ENCODE data around the gene GFOD2.

GFOD2 gene

DNA sequence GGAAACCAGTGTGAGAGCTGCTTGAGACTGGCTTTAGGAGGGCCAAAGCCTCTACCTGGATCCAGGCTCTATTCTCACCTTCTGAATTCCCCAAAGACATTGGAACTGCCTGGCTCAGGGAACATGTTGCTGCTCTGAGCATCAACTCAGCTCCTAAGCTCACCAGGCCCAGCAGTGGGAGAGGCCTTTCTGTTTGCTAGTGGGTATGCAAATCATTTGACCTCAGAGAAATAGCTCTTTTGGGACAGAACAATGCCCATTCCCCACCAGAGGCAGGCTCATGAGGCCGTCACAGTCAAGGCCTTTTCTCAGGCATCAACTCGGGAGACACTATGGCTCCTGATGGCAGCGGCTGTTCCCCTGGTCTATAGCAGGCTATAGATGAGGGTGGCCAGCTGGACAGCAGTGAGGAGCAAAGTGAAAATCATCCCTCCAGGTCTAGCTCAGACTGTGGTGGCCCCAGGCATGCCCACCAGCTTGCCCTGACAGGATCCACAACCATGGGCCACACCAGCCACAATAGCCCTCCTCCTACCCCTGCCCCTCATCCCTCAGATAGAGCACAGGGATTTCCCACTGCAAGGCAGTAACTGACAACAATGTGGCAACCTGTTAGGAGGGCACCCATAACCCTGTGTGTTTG, 30.4 kb upstream of the GFOD2 start:
- no peak overlapping the region for H3K27ac Mint-ChIP-seq

DNA sequence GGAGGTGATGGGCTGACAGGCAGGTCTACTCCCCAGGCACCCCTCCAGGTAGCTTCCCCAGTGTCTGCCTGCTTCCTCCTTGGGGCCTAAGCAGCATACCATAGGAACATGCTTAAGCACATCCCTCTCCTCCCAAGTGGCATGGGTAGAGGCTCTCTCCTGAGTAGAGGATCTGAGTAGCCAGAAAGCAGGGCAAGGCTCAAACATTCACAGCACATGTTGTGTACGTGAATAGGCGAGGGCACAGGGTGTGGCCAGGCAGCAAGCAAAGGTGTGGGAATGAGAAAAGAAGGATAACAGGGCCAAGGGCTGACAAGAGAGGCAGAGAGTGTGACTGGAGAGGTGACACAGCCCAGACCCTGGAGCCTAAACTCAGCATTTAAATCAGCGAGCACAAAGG, 29.7 kb upstream of the GFOD2 start:
- Mint-ChIP-seq H3K27me3 (no peaks in the 10 kb centered on the region), H3K36me3 (peaks cover 10% of the 10 kb centered on the region), H3K27ac (peak overlapping the region; percentile 49), H3K4me3 (no peak overlapping the region), H3K9me3 (no peaks in the 10 kb centered on the region), H3K4me1 (peaks cover 20% of the 10 kb centered on the region)
- ATAC-seq (ENCODE audit: low read depth) = no peak
- DNase-seq (ENCODE audit: low spot score in 2 of 2) = no peak

More for the DNA sequence above, 30.4 kb upstream of the GFOD2 start:
- no peaks in the 10 kb centered on the region for H3K27me3 Mint-ChIP-seq
- no peak overlapping the region for H3K4me3 Mint-ChIP-seq
- H3K9me3 Mint-ChIP-seq = no peaks in the 10 kb centered on the region
- ATAC-seq (ENCODE audit: low read depth) (no peak), DNase-seq (ENCODE audit: low spot score in 2 of 2) (no peak)
- peaks cover 9% of the 10 kb centered on the region for H3K36me3 Mint-ChIP-seq
- H3K4me1 Mint-ChIP-seq = peaks cover 20% of the 10 kb centered on the region

DNA sequence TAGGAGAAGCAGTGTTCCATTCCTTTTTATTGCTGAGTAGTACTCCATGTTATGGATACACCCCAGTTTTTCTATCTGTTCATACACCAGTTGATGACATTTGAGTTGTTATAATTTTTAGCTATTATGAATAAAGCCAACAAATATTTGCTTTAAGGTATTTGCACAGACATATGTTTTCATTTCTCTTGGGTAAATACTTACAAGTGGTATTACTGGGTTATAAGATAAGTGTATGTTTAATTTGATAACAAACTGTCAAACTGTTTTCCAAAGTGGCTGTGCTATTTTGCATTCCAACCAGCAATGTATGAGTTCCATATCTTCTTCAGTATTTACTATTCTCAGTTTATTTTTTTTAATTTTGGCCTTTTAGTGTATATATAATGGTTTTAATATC, 27.7 kb upstream of the GFOD2 start:
- Mint-ChIP-seq H3K4me3 (no peak overlapping the region), H3K4me1 (peaks cover 20% of the 10 kb centered on the region), H3K27ac (no peak overlapping the region), H3K9me3 (no peaks in the 10 kb centered on the region), H3K27me3 (no peaks in the 10 kb centered on the region), H3K36me3 (peaks cover 13% of the 10 kb centered on the region)
- DNase-seq (ENCODE audit: low spot score in 2 of 2) = no peak
- ATAC-seq (ENCODE audit: low read depth) = no peak

- no peak for ATAC-seq (ENCODE audit: low read depth)
- no peak overlapping the region for H3K4me3 Mint-ChIP-seq
- DNase-seq (ENCODE audit: low spot score in 2 of 2) = no peak
- no peaks in the 10 kb centered on the region for H3K27me3 Mint-ChIP-seq
- H3K27ac Mint-ChIP-seq = no peak overlapping the region
- peaks cover 23% of the 10 kb centered on the region for H3K36me3 Mint-ChIP-seq
- no peaks in the 10 kb centered on the region for H3K9me3 Mint-ChIP-seq
- peaks cover 3% of the 10 kb centered on the region for H3K4me1 Mint-ChIP-seq
Measured at GRCh38 chr16:67741118-67741517, 22.0 kb upstream of the GFOD2 start.

GRCh38 chr16:67740391-67740790, 21.3 kb upstream of the GFOD2 start:
- DNase-seq (ENCODE audit: low spot score in 2 of 2) (no peak), ATAC-seq (ENCODE audit: low read depth) (no peak)
- no peaks in the 10 kb centered on the region for H3K27me3 Mint-ChIP-seq
- H3K4me3 Mint-ChIP-seq = no peak overlapping the region
- no peaks in the 10 kb centered on the region for H3K9me3 Mint-ChIP-seq
- H3K4me1 Mint-ChIP-seq = peaks cover 3% of the 10 kb centered on the region
- peaks cover 21% of the 10 kb centered on the region for H3K36me3 Mint-ChIP-seq
- H3K27ac Mint-ChIP-seq = no peak overlapping the region

DNA sequence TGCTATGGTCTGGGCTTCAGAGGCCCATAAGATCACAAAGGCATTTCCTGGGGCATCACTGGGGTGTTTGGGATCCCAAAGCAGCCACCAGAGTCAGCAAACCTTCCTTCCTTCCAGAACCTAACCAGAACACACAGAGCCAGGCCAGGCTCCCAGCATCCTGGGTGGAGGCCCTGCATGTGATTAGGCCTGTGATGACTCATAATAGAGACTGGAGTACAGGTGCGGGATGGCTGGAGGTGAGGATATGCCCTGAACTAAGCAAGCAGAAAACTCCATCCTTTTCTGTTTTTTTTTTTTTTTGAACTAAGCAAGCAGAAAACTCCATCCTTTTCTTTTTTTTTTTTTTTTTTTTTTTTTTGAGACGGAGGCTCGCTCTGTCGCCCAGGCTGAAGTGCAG, 17.7 kb upstream of the GFOD2 start:
- Mint-ChIP-seq H3K27me3 (no peaks in the 10 kb centered on the region), H3K27ac (no peak overlapping the region), H3K36me3 (peaks cover 13% of the 10 kb centered on the region), H3K9me3 (no peaks in the 10 kb centered on the region), H3K4me1 (peaks cover 3% of the 10 kb centered on the region), H3K4me3 (no peak overlapping the region)
- ATAC-seq (ENCODE audit: low read depth) (no peak), DNase-seq (ENCODE audit: low spot score in 2 of 2) (no peak)

- Mint-ChIP-seq H3K27me3 (no peaks in the 10 kb centered on the region), H3K4me1 (no peaks in the 10 kb centered on the region), H3K4me3 (no peak overlapping the region), H3K9me3 (no peaks in the 10 kb centered on the region), H3K36me3 (peaks cover 17% of the 10 kb centered on the region), H3K27ac (no peak overlapping the region)
- DNase-seq (ENCODE audit: low spot score in 2 of 2) = no peak
- ATAC-seq (ENCODE audit: low read depth) = no peak
Measured at GRCh38 chr16:67734731-67735201, 15.7 kb upstream of the GFOD2 start.

GRCh38 chr16:67733734-67734470, 14.8 kb upstream of the GFOD2 start:
- Mint-ChIP-seq H3K36me3 (peaks cover 22% of the 10 kb centered on the region), H3K4me1 (no peaks in the 10 kb centered on the region), H3K27me3 (no peaks in the 10 kb centered on the region), H3K9me3 (no peaks in the 10 kb centered on the region), H3K4me3 (no peak overlapping the region), H3K27ac (no peak overlapping the region)
- DNase-seq (ENCODE audit: low spot score in 2 of 2) = no peak
- ATAC-seq (ENCODE audit: low read depth) = no peak

GRCh38 chr16:67731753-67732095, 12.6 kb upstream of the GFOD2 start:
- H3K4me1 Mint-ChIP-seq = no peaks in the 10 kb centered on the region
- no peak overlapping the region for H3K27ac Mint-ChIP-seq
- no peaks in the 10 kb centered on the region for H3K9me3 Mint-ChIP-seq
- DNase-seq (ENCODE audit: low spot score in 2 of 2) = no peak
- no peaks in the 10 kb centered on the region for H3K27me3 Mint-ChIP-seq
- peaks cover 23% of the 10 kb centered on the region for H3K36me3 Mint-ChIP-seq
- ATAC-seq (ENCODE audit: low read depth) = no peak
- no peak overlapping the region for H3K4me3 Mint-ChIP-seq

GRCh38 chr16:67731071-67731752, 12.1 kb upstream of the GFOD2 start:
- peaks cover 23% of the 10 kb centered on the region for H3K36me3 Mint-ChIP-seq
- H3K27ac Mint-ChIP-seq = peak overlapping the region; percentile 48
- no peak overlapping the region for H3K4me3 Mint-ChIP-seq
- ATAC-seq (ENCODE audit: low read depth) = no peak
- H3K4me1 Mint-ChIP-seq = no peaks in the 10 kb centered on the region
- no peaks in the 10 kb centered on the region for H3K27me3 Mint-ChIP-seq
- no peaks in the 10 kb centered on the region for H3K9me3 Mint-ChIP-seq
- no peak for DNase-seq (ENCODE audit: low spot score in 2 of 2)

DNA sequence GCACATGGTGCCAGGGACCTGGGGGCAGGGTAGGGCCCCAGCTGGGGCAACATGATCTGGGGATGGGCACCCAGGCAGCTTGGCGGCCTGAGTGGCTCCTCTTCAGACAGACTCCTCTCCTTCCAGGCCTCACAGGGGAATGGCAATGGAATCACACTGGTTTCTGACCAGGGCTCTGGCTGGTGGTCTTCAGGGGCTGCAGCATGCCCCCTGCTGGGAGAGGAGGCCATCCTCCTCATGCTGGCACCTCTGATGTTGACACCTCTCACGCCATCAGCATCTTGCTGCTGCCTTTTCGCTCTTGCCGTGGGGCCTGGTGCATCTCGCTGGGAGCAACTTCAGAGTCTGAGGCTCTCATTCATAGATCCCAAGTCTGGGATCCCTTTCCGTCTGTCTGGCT, 11.2 kb upstream of the GFOD2 start:
- DNase-seq (ENCODE audit: low spot score in 2 of 2) (no peak), ATAC-seq (ENCODE audit: low read depth) (no peak)
- peak overlapping the region; percentile 48 for H3K27ac Mint-ChIP-seq

GRCh38 chr16:67729636-67730248, 10.6 kb upstream of the GFOD2 start:
- ATAC-seq (ENCODE audit: low read depth) = no peak

More for the DNA sequence above, 11.2 kb upstream of the GFOD2 start:
- no peak overlapping the region for H3K4me3 Mint-ChIP-seq
- no peaks in the 10 kb centered on the region for H3K9me3 Mint-ChIP-seq
- H3K4me1 Mint-ChIP-seq = no peaks in the 10 kb centered on the region
- no peaks in the 10 kb centered on the region for H3K27me3 Mint-ChIP-seq
- H3K36me3 Mint-ChIP-seq = peaks cover 26% of the 10 kb centered on the region

GRCh38 chr16:67727521-67728485, 8.7 kb upstream of the GFOD2 start:
- Mint-ChIP-seq H3K4me3 (no peak overlapping the region), H3K9me3 (no peaks in the 10 kb centered on the region), H3K27me3 (no peaks in the 10 kb centered on the region), H3K27ac (no peak overlapping the region), H3K4me1 (no peaks in the 10 kb centered on the region), H3K36me3 (peaks cover 23% of the 10 kb centered on the region)
- DNase-seq (ENCODE audit: low spot score in 2 of 2) (no peak), ATAC-seq (ENCODE audit: low read depth) (no peak)

More at GRCh38 chr16:67729636-67730248, 10.6 kb upstream of the GFOD2 start:
- no peaks in the 10 kb centered on the region for H3K9me3 Mint-ChIP-seq
- no peak for DNase-seq (ENCODE audit: low spot score in 2 of 2)
- H3K4me1 Mint-ChIP-seq = no peaks in the 10 kb centered on the region
- no peak overlapping the region for H3K4me3 Mint-ChIP-seq
- no peak overlapping the region for H3K27ac Mint-ChIP-seq
- H3K36me3 Mint-ChIP-seq = peaks cover 23% of the 10 kb centered on the region
- no peaks in the 10 kb centered on the region for H3K27me3 Mint-ChIP-seq

Data from memory B cell (primary cell).